ENCODE measurements around the gene C2CD4C.

Gene C2CD4C

DNA sequence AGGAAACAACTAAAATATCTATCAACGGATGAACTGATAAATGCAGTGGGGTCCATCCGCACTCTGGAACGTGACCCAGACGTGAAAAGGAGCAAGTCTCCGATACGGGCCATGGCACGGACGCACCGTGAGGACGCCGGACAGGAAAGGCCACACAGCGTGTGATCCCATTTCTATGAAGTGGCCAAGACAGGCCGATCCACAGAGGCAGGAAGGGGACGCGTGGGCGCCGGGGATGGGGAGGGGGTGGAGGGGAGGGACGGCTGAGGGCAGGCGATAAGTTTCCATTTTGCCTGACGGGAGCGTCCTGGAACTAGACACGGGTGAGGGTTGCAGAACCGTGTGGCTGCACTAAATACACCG is 38.1 kb upstream of the C2CD4C start:
- DNase-seq, result no peak
- H3K36me3 ChIP-seq, result peaks cover 3% of the 10 kb centered on the region; the same call in 1 of the 2 replicates
- no peak overlapping the region for H3K27ac ChIP-seq
- TF ChIP-seq, protein P1, sequence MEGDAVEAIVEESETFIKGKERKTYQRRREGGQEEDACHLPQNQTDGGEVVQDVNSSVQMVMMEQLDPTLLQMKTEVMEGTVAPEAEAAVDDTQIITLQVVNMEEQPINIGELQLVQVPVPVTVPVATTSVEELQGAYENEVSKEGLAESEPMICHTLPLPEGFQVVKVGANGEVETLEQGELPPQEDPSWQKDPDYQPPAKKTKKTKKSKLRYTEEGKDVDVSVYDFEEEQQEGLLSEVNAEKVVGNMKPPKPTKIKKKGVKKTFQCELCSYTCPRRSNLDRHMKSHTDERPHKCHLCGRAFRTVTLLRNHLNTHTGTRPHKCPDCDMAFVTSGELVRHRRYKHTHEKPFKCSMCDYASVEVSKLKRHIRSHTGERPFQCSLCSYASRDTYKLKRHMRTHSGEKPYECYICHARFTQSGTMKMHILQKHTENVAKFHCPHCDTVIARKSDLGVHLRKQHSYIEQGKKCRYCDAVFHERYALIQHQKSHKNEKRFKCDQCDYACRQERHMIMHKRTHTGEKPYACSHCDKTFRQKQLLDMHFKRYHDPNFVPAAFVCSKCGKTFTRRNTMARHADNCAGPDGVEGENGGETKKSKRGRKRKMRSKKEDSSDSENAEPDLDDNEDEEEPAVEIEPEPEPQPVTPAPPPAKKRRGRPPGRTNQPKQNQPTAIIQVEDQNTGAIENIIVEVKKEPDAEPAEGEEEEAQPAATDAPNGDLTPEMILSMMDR (IDR thresholded peaks at IDR 0.05; ENCODE audit: low read depth, low read length), result no peak
- no peaks in the 10 kb centered on the region for H3K9me3 ChIP-seq (ENCODE audit: severe bottlenecking)
- no peak overlapping the region for H3K4me3 ChIP-seq (ENCODE audit: low read depth, low read length)
- H3K27me3 ChIP-seq (ENCODE audit: insufficient read depth, low read depth, severe bottlenecking), result no peaks in the 10 kb centered on the region

DNA sequence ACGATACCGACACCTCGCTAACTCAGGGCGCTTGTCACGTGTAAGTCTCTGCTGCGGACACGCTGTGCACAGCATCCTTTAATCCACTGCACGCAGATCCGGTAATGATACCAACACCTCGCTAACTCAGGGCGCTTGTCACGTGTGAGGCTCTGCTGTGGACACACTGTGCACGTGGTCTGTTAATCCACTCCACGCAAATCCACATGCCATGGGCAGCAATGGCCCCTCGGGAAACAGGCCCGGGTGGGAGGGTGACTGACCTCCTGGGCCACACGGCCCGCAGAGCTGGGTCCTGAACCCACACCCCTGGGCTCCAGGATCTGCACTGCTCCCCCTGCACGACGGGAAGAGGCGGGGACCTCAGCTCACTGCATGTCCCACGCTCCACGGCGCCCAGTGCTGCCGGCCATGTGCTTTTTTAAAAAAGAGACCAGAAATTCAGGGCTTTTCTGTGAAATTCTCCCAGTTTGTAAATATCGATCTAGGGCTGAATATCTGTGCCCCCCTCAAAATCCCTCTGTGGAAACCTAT is 35.8 kb upstream of the C2CD4C start:
- Histone ChIP-seq H3K36me3 (0 out of 2 replicates have a peak, but pooled peaks cover 3% of the 10 kb centered on the region), H3K27me3 (ENCODE audit: insufficient read depth, low read depth, severe bottlenecking) (no peaks in the 10 kb centered on the region), H3K9me3 (ENCODE audit: severe bottlenecking) (no peaks in the 10 kb centered on the region), H3K4me3 (ENCODE audit: low read depth, low read length) (no peak overlapping the region), H3K27ac (no peak overlapping the region)
- TF ChIP-seq, protein P1 (IDR thresholded peaks at IDR 0.05; ENCODE audit: low read depth, low read length), result no peak
- DNase-seq, result no peak

- 0 out of 2 replicates have a peak, but pooled peaks cover 3% of the 10 kb centered on the region for H3K36me3 ChIP-seq
- DNase-seq, result no peak
- H3K27ac ChIP-seq, result no peak overlapping the region
- no peaks in the 10 kb centered on the region for H3K27me3 ChIP-seq (ENCODE audit: insufficient read depth, low read depth, severe bottlenecking)
- TF ChIP-seq, protein P1 (IDR thresholded peaks at IDR 0.05; ENCODE audit: low read depth, low read length), result no peak
- H3K9me3 ChIP-seq (ENCODE audit: severe bottlenecking), result no peaks in the 10 kb centered on the region
- H3K4me3 ChIP-seq (ENCODE audit: low read depth, low read length), result no peak overlapping the region
Observed at GRCh38 chr19:443005-443404, 34.1 kb upstream of the C2CD4C start.

- Histone ChIP-seq H3K4me3 (ENCODE audit: low read depth, low read length) (no peak overlapping the region), H3K9me3 (ENCODE audit: severe bottlenecking) (no peaks in the 10 kb centered on the region), H3K27me3 (ENCODE audit: insufficient read depth, low read depth, severe bottlenecking) (no peaks in the 10 kb centered on the region), H3K36me3 (0 out of 2 replicates have a peak, but pooled peaks cover 3% of the 10 kb centered on the region), H3K27ac (no peak overlapping the region)
- DNase-seq, result no peak
- TF ChIP-seq, protein P1 (IDR thresholded peaks at IDR 0.05; ENCODE audit: low read depth, low read length), result no peak
Observed at GRCh38 chr19:442085-442484, 33.1 kb upstream of the C2CD4C start.

DNA sequence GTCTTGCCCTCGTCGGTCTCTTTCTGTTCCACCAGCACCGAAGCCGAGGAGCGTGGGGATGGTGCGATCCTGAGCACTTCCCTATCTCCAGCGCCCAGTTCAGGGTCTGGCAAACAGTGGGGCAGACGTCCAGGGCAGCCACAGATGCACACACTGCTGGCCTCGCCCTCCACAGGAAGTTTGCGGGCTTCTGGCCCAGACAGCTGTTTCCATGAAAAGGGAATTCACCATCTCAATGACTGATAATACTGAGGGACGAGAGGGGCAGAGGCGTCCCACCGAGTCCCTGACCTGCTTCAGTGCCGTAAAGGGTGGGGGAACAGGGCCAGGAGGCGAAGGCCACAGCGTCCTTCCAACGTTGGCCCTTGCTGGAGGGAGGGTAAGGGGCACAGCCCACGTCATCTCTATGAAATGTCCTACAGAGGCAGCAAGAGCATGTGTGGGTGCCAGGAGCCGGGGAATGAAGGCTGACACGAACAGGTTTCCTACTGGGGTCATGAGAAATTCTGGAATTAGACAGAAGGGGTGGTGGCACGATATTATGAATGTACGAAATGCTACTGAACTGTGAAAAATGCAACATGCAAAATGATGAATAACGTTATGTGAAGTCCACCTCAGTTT is 32.4 kb upstream of the C2CD4C start:
- TF ChIP-seq, protein P1 (IDR thresholded peaks at IDR 0.05; ENCODE audit: low read depth, low read length), result no peak
- no peak for DNase-seq
- no peak overlapping the region for H3K4me3 ChIP-seq (ENCODE audit: low read depth, low read length)
- H3K36me3 ChIP-seq, result 0 out of 2 replicates have a peak, but pooled peaks cover 3% of the 10 kb centered on the region
- H3K9me3 ChIP-seq (ENCODE audit: severe bottlenecking), result no peaks in the 10 kb centered on the region
- H3K27ac ChIP-seq, result no peak overlapping the region
- H3K27me3 ChIP-seq (ENCODE audit: insufficient read depth, low read depth, severe bottlenecking), result no peaks in the 10 kb centered on the region
